Fibroblast of lung (primary cell): ENCODE results near the gene MAP3K6.

Experiments
- EZH2 ChIP-seq: IDR thresholded peaks from 2 replicates; pipeline ENCODE4 v1.5.1; 2012; ENCODE audit warnings: low read length, control low read depth, mild to moderate bottlenecking; ENCODE audit errors: missing control alignments
- TF ChIP-seq, protein P1 (sequence below), 2 donors: IDR thresholded peaks in 1 of 2; conservative IDR thresholded peaks in 1 of 2; 1 replicate in 1 of 2; 2 replicates in 1 of 2; pipeline ENCODE4 v1.5.1; 2011 to 2012; ENCODE audit warnings: low read length in 2 of 2, control low read depth in 1 of 2, inconsistent platforms in 1 of 2, low read depth in 1 of 2, mild to moderate bottlenecking in 1 of 2

GRCh38 chr1:27360159-27361043 lies 6.4 kb downstream of the MAP3K6 start:
- TF ChIP-seq, protein P1, sequence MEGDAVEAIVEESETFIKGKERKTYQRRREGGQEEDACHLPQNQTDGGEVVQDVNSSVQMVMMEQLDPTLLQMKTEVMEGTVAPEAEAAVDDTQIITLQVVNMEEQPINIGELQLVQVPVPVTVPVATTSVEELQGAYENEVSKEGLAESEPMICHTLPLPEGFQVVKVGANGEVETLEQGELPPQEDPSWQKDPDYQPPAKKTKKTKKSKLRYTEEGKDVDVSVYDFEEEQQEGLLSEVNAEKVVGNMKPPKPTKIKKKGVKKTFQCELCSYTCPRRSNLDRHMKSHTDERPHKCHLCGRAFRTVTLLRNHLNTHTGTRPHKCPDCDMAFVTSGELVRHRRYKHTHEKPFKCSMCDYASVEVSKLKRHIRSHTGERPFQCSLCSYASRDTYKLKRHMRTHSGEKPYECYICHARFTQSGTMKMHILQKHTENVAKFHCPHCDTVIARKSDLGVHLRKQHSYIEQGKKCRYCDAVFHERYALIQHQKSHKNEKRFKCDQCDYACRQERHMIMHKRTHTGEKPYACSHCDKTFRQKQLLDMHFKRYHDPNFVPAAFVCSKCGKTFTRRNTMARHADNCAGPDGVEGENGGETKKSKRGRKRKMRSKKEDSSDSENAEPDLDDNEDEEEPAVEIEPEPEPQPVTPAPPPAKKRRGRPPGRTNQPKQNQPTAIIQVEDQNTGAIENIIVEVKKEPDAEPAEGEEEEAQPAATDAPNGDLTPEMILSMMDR (conservative IDR thresholded peaks at IDR 0.05 in 1 of 2, IDR thresholded peaks at IDR 0.05 in 1 of 2; ENCODE audit: low read depth in 1 of 2, low read length in 2 of 2): no peak
- TF ChIP-seq EZH2: no peak
